HEK293 (cell line): ENCODE data around the gene C9orf78.

Experiments
- GLIS2 ChIP-seq: fragments of 450-650 bp; formaldehyde crosslinking; IDR thresholded peaks from 2 replicates; pipeline ENCODE4 v1.5.1; 2016; ENCODE audit warnings: missing biosample characterization, missing genetic modification characterization
- HOXA7 ChIP-seq: sonication (generic); formaldehyde crosslinking; IDR thresholded peaks from 2 replicates; pipeline ENCODE4 v1.8.1; 2022; ENCODE audit warnings: missing genetic modification reagents, borderline replicate concordance
- HOXC10 ChIP-seq: sonication (generic); formaldehyde crosslinking; IDR thresholded peaks from 2 replicates; pipeline ENCODE4 v1.8.1; 2023; ENCODE audit warnings: mild to moderate bottlenecking, missing genetic modification reagents
- KLF8 ChIP-seq: fragments of 450-650 bp; formaldehyde crosslinking; IDR thresholded peaks from 2 replicates; pipeline ENCODE4 v1.5.1; 2016; ENCODE audit warnings: missing biosample characterization, missing genetic modification characterization
- SCRT1 ChIP-seq: fragments of 450-650 bp; formaldehyde crosslinking; IDR thresholded peaks from 2 replicates; pipeline ENCODE4 v1.5.1; 2016; ENCODE audit warnings: missing biosample characterization, missing genetic modification characterization, borderline replicate concordance
- SCRT2 ChIP-seq: fragments of 450-650 bp; formaldehyde crosslinking; IDR thresholded peaks from 2 replicates; pipeline ENCODE4 v1.5.1; 2016; ENCODE audit warnings: missing biosample characterization, missing genetic modification characterization
- TCF7L2 ChIP-seq: IDR thresholded peaks from 2 replicates; pipeline ENCODE4 v1.6.1; 2011; ENCODE audit warnings: low read depth, mild to moderate bottlenecking, inconsistent platforms, low read length, moderate library complexity, borderline replicate concordance
- WT1 ChIP-seq: fragments of 450-650 bp; formaldehyde crosslinking; IDR thresholded peaks from 2 replicates; pipeline ENCODE4 v1.5.1; 2016; ENCODE audit warnings: missing biosample characterization, missing genetic modification characterization
- YY2 ChIP-seq: fragments of 450-650 bp; formaldehyde crosslinking; IDR thresholded peaks from 2 replicates; pipeline ENCODE4 v1.5.1; 2016; ENCODE audit warnings: missing biosample characterization, missing genetic modification characterization
- ZBTB17 ChIP-seq: fragments of 450-650 bp; formaldehyde crosslinking; IDR thresholded peaks from 2 replicates; pipeline ENCODE4 v1.5.1; 2016; ENCODE audit warnings: missing biosample characterization, missing genetic modification characterization
- ZBTB26 ChIP-seq: fragments of 450-650 bp; formaldehyde crosslinking; optimal IDR thresholded peaks from 2 replicates; pipeline ENCODE3; 2016; ENCODE audit warnings: missing biosample characterization, mild to moderate bottlenecking, missing genetic modification characterization
- ZBTB49 ChIP-seq: fragments of 450-650 bp; formaldehyde crosslinking; IDR thresholded peaks from 2 replicates; pipeline ENCODE4 v1.5.1; 2016; ENCODE audit warnings: missing biosample characterization, missing genetic modification characterization, low read depth
- ZFHX2 ChIP-seq: fragments of 450-650 bp; formaldehyde crosslinking; conservative IDR thresholded peaks from 2 replicates; pipeline ENCODE4 v1.5.1; 2016; ENCODE audit warnings: missing biosample characterization, missing genetic modification characterization
- ZNF155 ChIP-seq: fragments of 450-650 bp; formaldehyde crosslinking; IDR thresholded peaks from 2 replicates; pipeline ENCODE4 v1.5.1; 2016; ENCODE audit warnings: missing biosample characterization, missing genetic modification characterization
- ZNF16 ChIP-seq: fragments of 450-650 bp; formaldehyde crosslinking; IDR thresholded peaks from 2 replicates; pipeline ENCODE4 v1.5.1; 2016; ENCODE audit warnings: low read depth, missing biosample characterization, missing genetic modification characterization
- ZNF175 ChIP-seq: fragments of 450-650 bp; formaldehyde crosslinking; IDR thresholded peaks from 2 replicates; pipeline ENCODE4 v1.5.1; 2016; ENCODE audit warnings: missing biosample characterization, missing genetic modification characterization
- ZNF18 ChIP-seq: fragments of 450-650 bp; formaldehyde crosslinking; IDR thresholded peaks from 2 replicates; pipeline ENCODE4 v1.5.1; 2016; ENCODE audit warnings: missing biosample characterization, missing genetic modification characterization
- ZNF239 ChIP-seq: fragments of 450-650 bp; formaldehyde crosslinking; IDR thresholded peaks from 2 replicates; pipeline ENCODE4 v1.5.1; 2016; ENCODE audit warnings: missing biosample characterization, missing genetic modification characterization
- ZNF311 ChIP-seq: fragments of 450-650 bp; formaldehyde crosslinking; IDR thresholded peaks from 2 replicates; pipeline ENCODE4 v1.5.1; 2017; ENCODE audit warnings: missing biosample characterization, missing genetic modification characterization, borderline replicate concordance
- ZNF324 ChIP-seq: fragments of 450-650 bp; formaldehyde crosslinking; IDR thresholded peaks from 2 replicates; pipeline ENCODE4 v1.5.1; 2016; ENCODE audit warnings: missing biosample characterization, missing genetic modification characterization
- ZNF335 ChIP-seq: fragments of 450-650 bp; formaldehyde crosslinking; conservative IDR thresholded peaks from 2 replicates; pipeline ENCODE4 v1.5.1; 2016; ENCODE audit warnings: missing biosample characterization, missing genetic modification characterization
- ZNF362 ChIP-seq: fragments of 450-650 bp; formaldehyde crosslinking; IDR thresholded peaks from 2 replicates; pipeline ENCODE4 v1.5.1; 2016; ENCODE audit warnings: missing biosample characterization, missing genetic modification characterization
- ZNF394 ChIP-seq: fragments of 450-650 bp; formaldehyde crosslinking; IDR thresholded peaks from 2 replicates; pipeline ENCODE4 v1.5.1; 2016; ENCODE audit warnings: missing biosample characterization, missing genetic modification characterization, mild to moderate bottlenecking, moderate library complexity, borderline replicate concordance
- ZNF398 ChIP-seq: fragments of 450-650 bp; formaldehyde crosslinking; IDR thresholded peaks from 2 replicates; pipeline ENCODE4 v1.5.1; 2017; ENCODE audit warnings: missing biosample characterization, missing genetic modification characterization
- ZNF416 ChIP-seq: fragments of 450-650 bp; formaldehyde crosslinking; IDR thresholded peaks from 2 replicates; pipeline ENCODE4 v1.5.1; 2016; ENCODE audit warnings: missing biosample characterization, missing genetic modification characterization
- ZNF426 ChIP-seq: fragments of 450-650 bp; formaldehyde crosslinking; IDR thresholded peaks from 2 replicates; pipeline ENCODE4 v1.5.1; 2017; ENCODE audit warnings: missing biosample characterization, missing genetic modification characterization, mild to moderate bottlenecking, inconsistent platforms, moderate library complexity
- ZNF473 ChIP-seq: fragments of 450-650 bp; formaldehyde crosslinking; IDR thresholded peaks from 2 replicates; pipeline ENCODE4 v1.5.1; 2017; ENCODE audit warnings: missing biosample characterization, missing genetic modification characterization
- ZNF501 ChIP-seq: fragments of 450-650 bp; formaldehyde crosslinking; IDR thresholded peaks from 2 replicates; pipeline ENCODE4 v1.5.1; 2016; ENCODE audit warnings: missing biosample characterization, missing genetic modification characterization
- ZNF529 ChIP-seq: fragments of 450-650 bp; formaldehyde crosslinking; IDR thresholded peaks from 2 replicates; pipeline ENCODE4 v1.5.1; 2017; ENCODE audit warnings: missing genetic modification characterization, missing biosample characterization; ENCODE audit not compliant: insufficient replicate concordance
- ZNF692 ChIP-seq: fragments of 450-650 bp; formaldehyde crosslinking; IDR thresholded peaks from 2 replicates; pipeline ENCODE4 v1.5.1; 2016; ENCODE audit warnings: missing biosample characterization, missing genetic modification characterization
- ZSCAN16 ChIP-seq: fragments of 450-650 bp; formaldehyde crosslinking; IDR thresholded peaks from 2 replicates; pipeline ENCODE4 v1.5.1; 2016; ENCODE audit warnings: missing biosample characterization, missing genetic modification characterization
- ZSCAN30 ChIP-seq: fragments of 450-650 bp; IDR thresholded peaks from 2 replicates; pipeline ENCODE4 v1.5.1; 2018; ENCODE audit warnings: missing biosample characterization, mild to moderate bottlenecking, missing genetic modification characterization, moderate library complexity

The C9orf78 gene

GRCh38 chr9:129823935-129824601, 11.0 kb downstream of the C9orf78 start, which contains the start of gene TOR1A (continued):
- TF ChIP-seq ZNF529 (tag by site-specific recombination) (no peak), ZNF311 (tag by site-specific recombination) (no peak), YY2 (peak; percentile 98), ZNF501 (tag by site-specific recombination) (peak; percentile 86), ZNF398 (tag by site-specific recombination) (no peak), ZNF426 (tag by site-specific recombination) (no peak), ZFHX2 (tag by site-specific recombination) (peak; percentile 80), KLF8 (tag by site-specific recombination) (peak; percentile 92), HOXC10 (CRISPR knock-in tag) (no peak), ZBTB26 (tag by site-specific recombination) (peak; percentile 87), ZNF175 (tag by site-specific recombination) (no peak), ZNF16 (tag by site-specific recombination) (no peak), ZNF473 (tag by site-specific recombination) (no peak), TCF7L2 (no peak), ZNF324 (tag by site-specific recombination) (peak; percentile 88; the same call in 1 of the 2 replicates), WT1 (tag by site-specific recombination) (peak; percentile 66), ZBTB49 (tag by site-specific recombination) (no peak), ZSCAN16 (no peak), ZNF416 (tag by site-specific recombination) (no peak), ZNF394 (tag by site-specific recombination) (peak; percentile 78), ZNF18 (tag by site-specific recombination) (no peak), ZBTB17 (tag by site-specific recombination) (peak; percentile 95), ZNF335 (tag by site-specific recombination) (peak; percentile 94), SCRT2 (tag by site-specific recombination) (peak; percentile 73), ZSCAN30 (no peak; the same call in none of the 2 replicates), HOXA7 (no peak), ZNF239 (tag by site-specific recombination) (no peak), ZNF692 (peak; percentile 74), SCRT1 (tag by site-specific recombination) (peak; percentile 53; the same call in 1 of the 2 replicates), ZNF362 (tag by site-specific recombination) (no peak), ZNF155 (no peak), GLIS2 (no peak)
